RWPE1 (cell line): ENCODE data around the gene GPC3.

Experiments
- CTCF ChIA-PET: fragments of 350-600 bp; sonication (Branson Sonifier 250); formaldehyde crosslinking; extraction: SDS; loops from one replicate; lab custom pipeline; 2021; lab: Yijun Ruan, JAX
- POLR2A ChIA-PET: fragments of 400-600 bp; formaldehyde crosslinking; extraction: SDS; loops from one replicate; lab custom pipeline; 2020; ENCODE audit warnings: antibody characterized with exemption; ENCODE audit not compliant: low non-redundant PET; lab: Yijun Ruan, JAX
- DNase-seq: peaks from one replicate; pipeline ENCODE4 v3.0.0; 2012; ENCODE audit warnings: low spot score
- H3K27ac ChIP-seq: fragments of 450-650 bp; 2 replicates; pipeline ENCODE4 v1.5.1; 2017
- CTCF ChIP-seq: fragments of 450-650 bp; conservative IDR thresholded peaks from 2 replicates; pipeline ENCODE4 v1.5.1; 2017; ENCODE audit warnings: low read depth, mild to moderate bottlenecking

Gene GPC3

GRCh38 chrX:133523081-133523487 is 462.3 kb downstream of the GPC3 start:
- no peak for TF ChIP-seq CTCF
- DNase-seq = no peak
- H3K27ac ChIP-seq = no peak overlapping the region
- CTCF ChIA-PET = no interaction called here
- POLR2A ChIA-PET = no interaction called here

GRCh38 chrX:133516686-133517085 is 468.7 kb downstream of the GPC3 start:
- ChIA-PET POLR2A (no interaction called here), CTCF (no interaction called here)
- no peak for TF ChIP-seq CTCF
- no peak for DNase-seq
- H3K27ac ChIP-seq = no peak overlapping the region

- TF ChIP-seq CTCF = no peak
- H3K27ac ChIP-seq = no peak overlapping the region
- DNase-seq = no peak
- ChIA-PET POLR2A (no interaction called here), CTCF (no interaction called here)
Observed at GRCh38 chrX:133514486-133514885, 470.9 kb downstream of the GPC3 start.

GRCh38 chrX:133513123-133513522 is 472.3 kb downstream of the GPC3 start:
- TF ChIP-seq CTCF = no peak
- CTCF ChIA-PET = no interaction called here
- no peak for DNase-seq
- POLR2A ChIA-PET = no interaction called here
- no peak overlapping the region for H3K27ac ChIP-seq

GRCh38 chrX:133511041-133511440 is 474.4 kb downstream of the GPC3 start:
- no peak overlapping the region for H3K27ac ChIP-seq
- POLR2A ChIA-PET = no interaction called here
- DNase-seq = no peak
- TF ChIP-seq CTCF = no peak
- CTCF ChIA-PET = no interaction called here

- DNase-seq = no peak
- POLR2A ChIA-PET = no interaction called here
- CTCF ChIA-PET = no interaction called here
- TF ChIP-seq CTCF = no peak
- H3K27ac ChIP-seq = no peak overlapping the region
Observed at GRCh38 chrX:133497356-133497755, 488.0 kb downstream of the GPC3 start.
